Sigmoid colon (tissue), 7 donors: ENCODE data around the gene MLIP. TPM values are rescaled to one million over a fixed set of nuclear protein-coding genes. Genes with fewer than 3 reads are reported as not detected.

ENCODE experiments used
- DNase-seq: peaks from one replicate; pipeline ENCODE4 v3.0.0-alpha.2; 2019
- H3K27ac ChIP-seq, 4 donors: fragments of 200-600 bp; sonication (generic); one replicate each; pipeline ENCODE4 v1.5.1; 2016 to 2019; ENCODE audit warnings: mild to moderate bottlenecking in 1 of 4
- H3K27me3 ChIP-seq, 3 donors: fragments of 200-600 bp; sonication (generic); one replicate each; pipeline ENCODE4 v1.5.1; 2019; ENCODE audit warnings: mild to moderate bottlenecking in 1 of 3
- H3K36me3 ChIP-seq, 4 donors: fragments of 200-600 bp; sonication (generic); one replicate each; pipeline ENCODE4 v1.5.1; 2016 to 2019
- H3K4me1 ChIP-seq, 4 donors: fragments of 200-600 bp; sonication (generic); one replicate each; pipeline ENCODE4 v1.5.1; 2017 to 2019
- H3K4me3 ChIP-seq, 4 donors: fragments of 200-600 bp; sonication (generic); one replicate each; pipeline ENCODE4 v1.5.1; 2017 to 2019; ENCODE audit warnings: mild to moderate bottlenecking in 2 of 4, moderate library complexity in 1 of 4
- H3K9me3 ChIP-seq, 4 donors: fragments of 200-600 bp in 3 of 4; sonication (generic) in 3 of 4; one replicate each; pipeline versions ENCODE4 v1.5.1 to v1.6.1; 2013 to 2019
- CTCF ChIP-seq, 4 experiments: fragments of 450-650 bp in 3 of 4; fragments of 200-600 bp in 1 of 4; IDR thresholded peaks; one replicate each; pipeline ENCODE4 v1.5.1; 2016 to 2019; ENCODE audit warnings: antibody characterized with exemption in 4 of 4, mild to moderate bottlenecking in 3 of 4, moderate library complexity in 2 of 4
- EP300 ChIP-seq, 4 donors: sonication (generic); formaldehyde crosslinking; IDR thresholded peaks; one replicate each; pipeline ENCODE4 v1.6.1; 2017; ENCODE audit warnings: antibody characterized with exemption in 4 of 4
- POLR2A ChIP-seq, 2 donors: fragments of 450-650 bp; IDR thresholded peaks; one replicate each; pipeline ENCODE4 v1.6.1; 2016; ENCODE audit warnings: antibody characterized with exemption in 2 of 2, mild to moderate bottlenecking in 2 of 2, moderate library complexity in 2 of 2
- POLR2AphosphoS5 ChIP-seq, 4 donors: sonication (generic); formaldehyde crosslinking; IDR thresholded peaks; one replicate each; pipeline ENCODE4 v1.6.1; 2017; ENCODE audit warnings: antibody characterized with exemption in 4 of 4
- WGBS, 2 donors: extraction: QIAGEN DNeasy Blood & Tissue Kit; methylation state at CpG; one replicate each; pipeline ENCODE4 v1.1.7; 2013; 5-methylcytosine and 5-hydroxymethylcytosine counted together
- intact Hi-C: fragments of 100-400 bp; cut with DNase I; formaldehyde crosslinking; loops from one replicate; pipeline ENCODE4 v1.15.1; 2023
- polyA plus RNA-seq, 3 donors: library from polyadenylated mRNA; stranded (reverse); fragments of 200-250 nt; gene quantifications; one replicate each; pipeline ENCODE4 v1.2.3, GENCODE V29; 2013
- total RNA-seq, 4 donors: library from RNA; depleted of rRNA; stranded (reverse); fragments of >200 nt; gene quantifications; one replicate each; pipeline ENCODE4 v1.1.0, GENCODE V29; 2016
- donor health status: healthy with polysubstance abuse.
- donor health status: Bipolar disorder and iron deficiency.
- donor health status: healthy.

MLIP gene
- total and polyA plus RNA-seq, 7 donors: 0.31 to 2.8 (median 1.2) TPM; not detected in 2

GRCh38 chr6:54266400-54266923, 155.2 kb downstream of the MLIP start:
- Histone ChIP-seq H3K27ac (no peak overlapping the region), H3K4me1 (no peaks in the 10 kb centered on the region), H3K27me3 (no peaks in the 10 kb centered on the region), H3K9me3 (no peaks in the 10 kb centered on the region), H3K4me3 (no peak overlapping the region), H3K36me3 (no peaks in the 10 kb centered on the region)
- DNase-seq: no peak
- TF ChIP-seq EP300 (IDR thresholded peaks at IDR 0.05) (no peak), CTCF (IDR thresholded peaks at IDR 0.05) (no peak), POLR2A (IDR thresholded peaks at IDR 0.05) (no peak), POLR2AphosphoS5 (IDR thresholded peaks at IDR 0.05) (no peak)
- 82 to 92% methylated on average over 5 of the region's 5 CpGs for WGBS, 2 donors
- intact Hi-C loops: no loop called here

GRCh38 chr6:54267798-54268197, 156.6 kb downstream of the MLIP start:
- no peaks in the 10 kb centered on the region for H3K36me3 ChIP-seq
- no peaks in the 10 kb centered on the region for H3K27me3 ChIP-seq
- intact Hi-C loops: no loop called here
- H3K4me1 ChIP-seq: no peaks in the 10 kb centered on the region
- WGBS, 2 donors: 31 to 56% methylated on average over 2 of the region's 2 CpGs
- no peak for DNase-seq
- peak in 1 of 4 experiments; percentile 13 for TF ChIP-seq CTCF (IDR thresholded peaks at IDR 0.05)
- no peak for TF ChIP-seq EP300 (IDR thresholded peaks at IDR 0.05)
- H3K27ac ChIP-seq: no peak overlapping the region
- no peak overlapping the region for H3K4me3 ChIP-seq
- H3K9me3 ChIP-seq: no peaks in the 10 kb centered on the region

- Histone ChIP-seq H3K27ac (no peak overlapping the region), H3K36me3 (no peaks in the 10 kb centered on the region), H3K27me3 (no peaks in the 10 kb centered on the region), H3K4me3 (no peak overlapping the region), H3K4me1 (no peaks in the 10 kb centered on the region), H3K9me3 (no peaks in the 10 kb centered on the region)
- no peak for DNase-seq
- TF ChIP-seq EP300 (IDR thresholded peaks at IDR 0.05) (no peak), CTCF (IDR thresholded peaks at IDR 0.05) (no peak), POLR2AphosphoS5 (IDR thresholded peaks at IDR 0.05) (no peak), POLR2A (IDR thresholded peaks at IDR 0.05) (no peak)
- intact Hi-C loops: no loop called here
- 97% methylated on average over 6 of the region's 6 CpGs for WGBS, 2 donors
These were observed 162.1 kb downstream of the MLIP start for GRCh38 chr6:54273214-54273820.

GRCh38 chr6:54274383-54274782, 163.1 kb downstream of the MLIP start:
- no peak overlapping the region for H3K27ac ChIP-seq
- DNase-seq: no peak
- no peaks in the 10 kb centered on the region for H3K27me3 ChIP-seq
- no peaks in the 10 kb centered on the region for H3K36me3 ChIP-seq
- no peaks in the 10 kb centered on the region for H3K4me1 ChIP-seq
- TF ChIP-seq EP300 (IDR thresholded peaks at IDR 0.05): no peak
- no peak for TF ChIP-seq CTCF (IDR thresholded peaks at IDR 0.05)
- no peak for TF ChIP-seq POLR2AphosphoS5 (IDR thresholded peaks at IDR 0.05)
- TF ChIP-seq POLR2A (IDR thresholded peaks at IDR 0.05): no peak
- H3K4me3 ChIP-seq: no peak overlapping the region
- intact Hi-C loops: no loop called here
- no peaks in the 10 kb centered on the region for H3K9me3 ChIP-seq

- WGBS, 2 donors: 85 to 93% methylated on average over 1 of the region's 1 CpG
- no peaks in the 10 kb centered on the region for H3K9me3 ChIP-seq
- no peaks in the 10 kb centered on the region for H3K36me3 ChIP-seq
- no peak for TF ChIP-seq POLR2A (IDR thresholded peaks at IDR 0.05)
- TF ChIP-seq CTCF (IDR thresholded peaks at IDR 0.05): no peak
- intact Hi-C loops: no loop called here
- no peaks in the 10 kb centered on the region for H3K4me1 ChIP-seq
- H3K4me3 ChIP-seq: no peak overlapping the region
- no peak overlapping the region for H3K27ac ChIP-seq
- no peaks in the 10 kb centered on the region for H3K27me3 ChIP-seq
- no peak for DNase-seq
These were observed 170.9 kb downstream of the MLIP start for GRCh38 chr6:54282186-54282585.
